ENCODE data around the gene KIAA1671. TPM values are rescaled to one million over a fixed set of nuclear protein-coding genes. Genes with fewer than 3 reads are reported as not detected.

Gene KIAA1671
- total RNA-seq, 4 donors from 2014 or later, result 7.3 to 15.1 (median 10.2) TPM

GRCh38 chr22:24975813-24976341 lies 23.4 kb downstream of the KIAA1671 start:
- no peak for TF ChIP-seq CTCF (IDR thresholded peaks at IDR 0.05; ENCODE audit: low read depth)

- TF ChIP-seq CTCF (IDR thresholded peaks at IDR 0.05; ENCODE audit: low read depth), result no peak
Measured at GRCh38 chr22:24976442-24977218, 24.1 kb downstream of the KIAA1671 start.

- no peak for TF ChIP-seq CTCF (IDR thresholded peaks at IDR 0.05; ENCODE audit: low read depth)
Measured at GRCh38 chr22:24977370-24978221, 25.1 kb downstream of the KIAA1671 start.

GRCh38 chr22:24978308-24978707 lies 25.8 kb downstream of the KIAA1671 start:
- no peak for TF ChIP-seq CTCF (IDR thresholded peaks at IDR 0.05; ENCODE audit: low read depth)

- no peak for TF ChIP-seq CTCF (IDR thresholded peaks at IDR 0.05; ENCODE audit: low read depth)
Measured at GRCh38 chr22:24981066-24981465, 28.6 kb downstream of the KIAA1671 start.

GRCh38 chr22:24981656-24982055 lies 29.1 kb downstream of the KIAA1671 start:
- no peak for TF ChIP-seq CTCF (IDR thresholded peaks at IDR 0.05; ENCODE audit: low read depth)

All from subcutaneous adipose tissue (tissue), 4 donors.